Embryonic facial prominence (tissue), 1 donor: ENCODE data around the gene KCNJ10.

ENCODE experiments used
- DNase-seq: peaks from one replicate; pipeline ENCODE4 v3.0.0-alpha.2; 2016; ENCODE audit errors: extremely low spot score

The KCNJ10 gene

DNA sequence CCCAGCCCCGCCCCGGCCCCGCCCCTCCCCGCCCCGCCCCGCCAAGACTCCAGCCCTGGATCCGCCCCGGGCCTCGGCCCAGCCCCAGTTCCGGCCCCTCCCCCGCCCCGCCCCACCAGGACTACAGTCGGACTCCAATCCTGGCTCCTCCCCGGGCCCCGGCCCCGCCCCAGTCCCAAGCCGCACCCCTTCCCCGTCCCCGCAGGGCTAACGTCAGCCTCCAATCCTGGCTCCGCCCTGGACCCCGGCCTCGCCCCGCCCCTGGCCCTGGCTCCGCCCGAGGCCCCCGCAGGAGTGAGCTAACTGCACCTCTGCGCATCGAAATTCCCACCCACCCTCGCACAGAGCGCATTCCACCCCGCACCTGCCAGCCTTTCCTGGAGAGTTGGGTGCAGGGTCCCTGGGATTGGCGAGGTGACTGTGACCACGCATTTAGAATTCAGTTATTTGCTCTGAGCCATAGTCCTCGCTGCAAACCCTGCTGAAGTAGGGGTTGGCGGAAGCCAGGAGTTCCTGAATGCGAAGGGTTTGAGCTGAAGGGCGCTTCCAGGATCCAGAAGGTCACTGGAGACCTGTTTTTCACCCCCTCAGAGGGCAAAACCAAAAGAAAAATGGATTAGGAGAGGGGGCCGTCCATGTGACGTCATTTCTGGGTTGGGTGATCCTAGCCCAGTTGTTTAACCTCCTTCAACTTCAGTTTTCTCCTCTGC is 29.0 kb upstream of the KCNJ10 start:
- DNase-seq, result peak; percentile 92

GRCh38 chr1:160097911-160098851 is 28.2 kb upstream of the KCNJ10 start, which contains the start of gene IGSF8:
TSS of gene IGSF8 (minus strand) at chr1:160098619. CDS start at chr1:160098472, 147 bp downstream.
- DNase-seq, result peak; percentile 68

- no peak for DNase-seq
Observed at GRCh38 chr1:160097151-160097910, 27.4 kb upstream of the KCNJ10 start.

DNA sequence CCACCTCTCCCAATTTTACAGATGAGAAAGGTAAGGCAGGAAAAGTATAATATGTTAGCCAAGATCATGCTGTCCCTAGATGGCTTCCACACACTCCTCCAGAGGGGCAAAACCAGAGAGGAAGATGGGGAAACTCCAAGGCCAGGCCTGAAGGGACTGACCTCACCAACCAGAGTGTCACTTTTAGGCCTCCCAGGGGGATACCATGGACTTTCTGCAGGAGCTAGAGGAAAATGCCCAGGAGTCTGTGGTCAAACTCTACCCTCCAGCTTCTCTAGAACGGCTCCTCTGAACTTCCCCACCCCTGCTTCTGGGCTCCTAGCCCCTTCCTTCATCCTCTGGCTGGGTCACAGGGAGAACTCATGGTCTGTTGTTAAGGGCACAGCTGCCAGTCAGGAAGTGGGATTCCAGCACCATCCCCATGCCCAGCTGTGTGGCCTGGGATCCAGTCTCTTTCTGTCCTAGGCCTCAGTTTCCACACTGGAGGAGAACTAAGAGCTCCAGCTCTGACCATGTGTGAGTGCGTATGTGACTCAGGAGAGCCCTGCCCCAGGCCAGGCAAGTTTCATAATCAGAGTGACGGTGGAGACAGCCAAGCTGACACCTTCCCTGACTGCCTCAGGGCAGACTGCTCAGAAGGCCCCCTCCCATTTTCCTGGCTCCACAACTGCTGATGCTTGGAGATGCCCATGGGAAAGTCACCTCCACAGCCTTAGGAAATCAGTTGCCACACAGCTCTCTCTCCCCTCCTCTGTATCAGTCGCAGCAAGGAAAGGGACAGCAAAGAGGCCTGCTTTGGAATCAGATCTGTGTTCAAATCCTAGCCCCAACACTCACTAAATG is 26.5 kb upstream of the KCNJ10 start:
- DNase-seq, result no peak

GRCh38 chr1:160095382-160096105 is 25.6 kb upstream of the KCNJ10 start:
- DNase-seq, result no peak

DNA sequence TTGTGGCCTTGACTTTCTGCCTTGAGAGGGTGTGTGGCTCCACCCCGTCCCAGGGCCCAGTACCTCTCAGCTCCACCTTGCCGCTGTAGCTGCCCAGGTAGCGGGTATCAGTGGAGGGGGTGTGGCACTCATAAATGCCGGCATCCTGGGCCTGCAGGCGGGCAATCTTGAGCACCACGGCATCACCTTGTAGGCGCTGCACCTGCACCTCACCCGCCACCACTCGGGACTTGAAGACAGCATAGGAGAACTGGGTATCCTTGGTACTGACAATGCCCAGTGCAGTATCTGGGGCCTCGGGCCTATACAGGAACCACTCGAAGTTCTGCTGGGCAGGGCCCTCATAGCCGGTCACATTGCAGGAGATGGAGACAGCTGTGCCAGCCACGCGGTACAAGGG is 24.8 kb upstream of the KCNJ10 start:
- DNase-seq, result no peak

GRCh38 chr1:160094291-160094625 is 24.3 kb upstream of the KCNJ10 start:
- DNase-seq, result no peak

DNA sequence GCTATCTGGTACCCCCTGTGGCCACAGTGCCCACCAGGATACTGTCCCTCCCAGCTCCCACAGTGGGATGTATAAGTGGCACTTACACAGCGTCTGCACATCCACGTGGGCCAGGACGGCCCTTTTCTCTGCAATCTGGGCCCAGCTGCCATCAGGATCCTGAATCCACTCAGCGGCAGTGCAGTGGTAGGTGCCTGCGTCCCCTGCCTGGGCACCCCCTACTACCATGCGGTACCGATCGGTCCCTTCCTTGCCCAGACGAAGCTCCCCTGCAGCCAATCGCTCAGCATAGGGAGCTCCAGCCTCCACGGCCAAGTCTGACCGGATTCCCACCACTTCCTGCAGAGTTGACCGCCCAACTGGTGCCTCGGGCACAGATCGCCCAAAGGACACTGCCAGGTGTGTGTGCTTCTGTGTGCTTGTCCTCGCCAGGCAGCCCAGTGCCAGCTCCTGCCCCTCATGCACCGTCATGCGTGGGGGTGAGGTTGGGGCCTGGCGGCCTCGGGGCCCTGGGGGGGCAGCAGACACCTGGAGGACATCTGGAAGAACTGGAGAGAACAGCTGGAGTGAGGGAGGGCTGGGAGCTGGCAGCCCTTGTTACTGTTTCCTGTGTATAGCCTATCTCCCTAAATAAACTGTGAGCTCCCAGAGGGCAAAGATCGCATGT is 23.8 kb upstream of the KCNJ10 start:
- DNase-seq, result no peak

GRCh38 chr1:160093069-160093395 is 23.1 kb upstream of the KCNJ10 start:
- DNase-seq, result no peak

DNA sequence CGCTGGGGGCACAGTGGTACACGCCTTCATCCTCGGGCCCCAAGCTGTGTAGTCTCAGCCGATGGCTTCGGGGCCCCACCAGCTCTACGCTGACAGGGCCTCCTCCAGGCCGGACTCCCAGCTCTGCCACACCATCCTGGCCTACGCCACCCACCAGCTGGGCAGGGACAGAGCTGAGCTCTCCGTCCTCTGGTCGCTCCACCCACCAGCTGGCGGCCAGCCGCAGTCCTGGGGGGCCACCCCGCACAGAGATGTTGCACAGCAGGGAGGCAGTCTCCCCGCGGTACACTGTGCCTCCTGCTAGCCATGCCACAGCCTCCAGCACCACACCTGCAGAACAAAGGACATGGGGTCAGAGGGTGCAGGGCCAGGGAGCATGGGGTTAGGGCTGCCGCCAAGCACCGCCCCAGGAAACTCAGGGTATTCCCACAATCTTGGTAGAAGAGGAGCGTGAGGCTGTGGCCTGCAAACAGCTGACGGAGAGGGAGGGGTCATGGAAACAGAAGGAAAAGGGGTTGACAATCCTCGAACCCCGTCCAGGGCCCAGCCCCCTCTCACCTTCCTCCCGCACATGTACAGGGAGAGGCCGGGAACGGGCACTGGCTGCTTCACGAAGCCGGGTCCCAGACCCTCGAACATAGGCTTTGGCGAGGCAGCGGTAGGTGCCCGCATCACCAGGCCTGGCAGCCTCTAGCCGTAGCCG is 22.6 kb upstream of the KCNJ10 start:
- no peak for DNase-seq

GRCh38 chr1:160091666-160092223 is 21.8 kb upstream of the KCNJ10 start:
- DNase-seq, result no peak

DNA sequence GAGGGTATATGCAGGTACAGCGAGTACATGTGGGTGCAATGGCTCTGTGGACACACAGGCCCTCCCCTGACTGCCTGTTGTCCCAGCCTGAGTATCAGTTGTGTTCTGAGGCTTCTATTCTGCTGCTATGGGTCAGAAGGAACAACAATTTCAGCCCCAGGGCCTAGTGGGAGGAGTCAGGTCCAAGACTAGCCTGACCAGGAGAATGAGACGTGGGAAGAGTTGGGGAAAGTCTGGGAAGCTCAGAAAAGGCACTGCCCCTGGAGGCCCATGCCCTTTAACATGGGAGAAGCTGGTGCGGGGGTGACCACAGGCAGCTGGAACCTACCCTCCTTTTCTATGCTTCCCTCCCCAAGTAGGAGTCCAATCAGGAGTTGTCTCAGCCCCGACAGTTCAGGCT is 20.8 kb upstream of the KCNJ10 start:
- no peak for DNase-seq

- no peak for DNase-seq
Observed at GRCh38 chr1:160089883-160090282, 19.9 kb upstream of the KCNJ10 start.

DNA sequence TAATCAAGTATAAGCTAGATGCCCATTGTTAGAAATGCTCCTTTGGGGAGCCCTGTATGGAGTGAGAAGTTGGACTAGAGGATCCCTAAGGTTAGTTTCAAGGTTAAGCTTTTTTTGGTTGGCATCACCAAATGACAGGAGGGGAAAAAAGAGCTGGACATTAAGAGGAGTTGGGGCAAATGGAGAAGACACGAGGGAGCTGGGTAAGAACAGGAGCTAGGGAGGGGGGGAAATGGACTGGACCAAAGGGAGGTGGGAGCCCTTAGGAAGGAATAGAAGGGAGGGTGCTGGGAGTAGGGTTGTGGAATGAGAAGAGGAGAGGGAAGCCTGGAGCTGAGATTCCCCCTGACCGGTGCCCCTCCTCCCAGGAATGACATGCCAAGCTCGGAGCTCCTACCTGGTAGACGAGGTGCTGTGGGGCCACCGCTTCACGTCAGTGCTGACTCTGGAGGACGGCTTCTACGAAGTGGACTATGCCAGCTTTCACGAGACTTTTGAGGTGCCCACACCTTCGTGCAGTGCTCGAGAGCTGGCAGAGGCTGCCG is 17.2 kb upstream of the KCNJ10 start:
- DNase-seq, result no peak

DNA sequence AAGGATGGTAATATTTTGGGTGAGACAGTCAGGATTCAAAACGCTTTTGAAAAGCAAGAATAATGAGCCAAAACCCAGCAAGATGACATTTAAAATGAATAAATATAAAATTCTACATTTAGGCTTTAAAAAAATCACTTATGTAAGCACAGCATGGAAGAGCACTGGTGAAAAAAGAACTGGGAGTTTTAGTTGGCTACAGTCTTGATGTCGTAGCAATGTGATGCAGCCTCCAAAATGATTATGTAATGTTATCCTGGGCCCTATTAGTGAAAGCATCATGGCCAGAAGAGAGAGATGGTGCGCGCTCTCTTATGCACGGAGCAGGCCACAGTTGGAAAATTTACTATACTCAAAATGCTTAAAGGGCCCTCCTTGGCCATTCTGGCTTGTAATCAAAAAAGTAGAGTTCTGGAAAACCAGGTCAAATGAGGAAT is 16.5 kb upstream of the KCNJ10 start:
- no peak for DNase-seq

DNA sequence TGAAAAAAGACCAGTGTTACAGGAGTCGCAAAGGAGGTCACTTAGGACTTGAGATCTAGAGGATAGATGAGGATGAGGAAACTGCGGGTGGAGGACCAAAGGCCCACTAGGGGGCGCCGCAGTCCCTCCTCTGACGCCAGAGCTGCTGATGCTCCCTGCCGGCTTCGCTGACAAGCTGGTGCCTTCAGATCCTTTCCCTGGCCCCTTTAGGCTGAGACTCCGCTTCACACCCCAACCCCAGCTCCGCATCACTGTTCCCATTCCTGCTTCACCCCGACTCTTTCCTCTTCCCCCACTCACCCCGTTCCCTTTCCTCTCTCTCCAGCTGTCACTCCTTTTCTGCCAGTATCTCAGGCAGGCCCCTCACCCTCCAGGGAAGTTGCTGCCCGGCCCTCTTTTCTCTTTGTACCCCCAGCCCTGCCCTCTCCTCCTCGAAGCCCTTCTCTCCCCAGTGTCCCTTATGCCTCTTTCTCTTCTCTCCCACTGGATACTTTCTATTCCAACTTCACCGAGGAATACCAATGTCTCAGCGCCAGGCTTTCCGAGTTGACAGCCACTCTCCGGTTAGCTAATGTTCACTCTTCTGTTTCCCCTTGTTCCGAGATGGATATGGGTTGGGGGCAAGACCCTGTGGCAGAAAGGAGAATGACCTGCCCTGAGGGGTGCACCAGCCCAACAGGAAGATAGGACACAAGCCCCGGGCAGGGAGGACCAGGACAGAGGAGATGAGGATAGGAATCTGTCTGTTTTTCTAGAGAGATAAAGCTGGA is 15.9 kb upstream of the KCNJ10 start:
- DNase-seq, result peak; percentile 60

DNA sequence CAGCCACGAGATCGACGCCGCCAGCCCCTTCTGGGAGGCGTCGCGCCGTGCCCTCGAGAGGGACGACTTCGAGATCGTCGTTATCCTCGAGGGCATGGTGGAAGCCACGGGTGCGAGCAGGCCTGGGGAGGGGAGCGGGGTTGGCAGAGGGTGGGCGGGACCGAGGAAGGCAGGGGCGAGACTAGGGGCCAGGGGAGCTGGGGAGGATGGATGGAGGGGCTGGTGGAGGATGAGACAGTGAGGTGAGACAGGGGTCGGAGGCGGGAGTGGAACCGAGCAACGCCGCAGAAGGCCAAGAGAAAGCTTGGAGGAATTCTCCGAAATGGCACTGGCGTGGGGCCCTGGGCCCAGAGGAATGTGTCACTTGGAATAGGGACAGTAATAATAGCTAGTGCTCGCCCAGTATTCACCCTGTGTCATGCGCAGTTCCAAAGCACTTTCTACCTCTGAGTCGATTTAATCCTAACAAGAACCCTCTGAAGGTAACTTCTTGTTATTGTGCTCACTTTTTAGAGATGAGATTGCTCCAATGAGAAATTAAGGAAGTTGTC is 14.9 kb upstream of the KCNJ10 start:
- DNase-seq, result no peak
